CD4-positive, alpha-beta T cell treated with Interleukin-17A for 1 hour (primary cell): ENCODE measurements around the gene AGAP1.

Source experiments
- DNase-seq: peaks from one replicate; pipeline ENCODE4 v3.0.0-alpha.2; 2020

The AGAP1 gene

GRCh38 chr2:235553291-235553690, 59.4 kb downstream of the AGAP1 start:
- no peak for DNase-seq

GRCh38 chr2:235553696-235554100, 59.9 kb downstream of the AGAP1 start:
- no peak for DNase-seq

DNA sequence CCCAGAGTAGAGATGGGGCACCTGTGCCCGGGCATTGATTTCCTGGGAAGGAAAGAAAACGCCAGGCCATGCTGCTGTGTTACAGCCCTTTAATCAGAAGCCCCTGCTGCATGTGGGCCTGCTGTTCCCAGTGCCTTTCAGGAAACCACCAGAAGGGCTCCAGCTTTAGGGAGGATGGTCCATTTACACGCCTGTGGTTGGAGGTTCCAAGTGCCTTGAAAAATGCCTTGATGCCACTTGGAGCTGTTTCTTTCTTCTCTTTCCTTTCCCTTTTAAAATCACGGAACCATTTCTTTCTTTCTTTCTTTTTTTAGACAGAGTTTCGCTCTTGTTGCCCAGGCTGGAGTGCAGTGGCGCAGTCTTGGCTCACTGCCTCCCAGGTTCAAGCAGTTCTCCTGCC, 60.5 kb downstream of the AGAP1 start:
- DNase-seq = no peak

DNA sequence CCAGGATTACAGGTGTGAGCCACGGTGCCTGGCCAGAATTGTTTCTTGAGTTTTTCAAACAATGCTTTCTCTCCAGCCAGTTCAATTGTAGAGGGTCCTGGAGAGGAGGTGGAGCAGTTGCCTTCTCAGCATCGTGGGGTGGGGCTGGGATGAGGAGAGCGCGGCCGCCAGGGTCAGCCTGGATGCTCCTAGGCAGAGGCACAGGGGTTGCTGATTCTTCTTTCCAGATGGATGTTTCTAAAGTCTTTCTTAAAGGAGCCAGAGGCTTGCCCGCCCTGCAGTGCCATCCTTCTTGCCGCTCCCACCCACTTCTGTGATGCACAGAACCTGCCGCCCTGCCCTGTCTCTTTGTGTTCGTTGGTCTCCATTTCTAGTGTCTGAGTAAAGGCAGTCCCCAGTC, 61.1 kb downstream of the AGAP1 start:
- DNase-seq = no peak

- DNase-seq = no peak
Observed at GRCh38 chr2:235555371-235555770, 61.5 kb downstream of the AGAP1 start.

DNA sequence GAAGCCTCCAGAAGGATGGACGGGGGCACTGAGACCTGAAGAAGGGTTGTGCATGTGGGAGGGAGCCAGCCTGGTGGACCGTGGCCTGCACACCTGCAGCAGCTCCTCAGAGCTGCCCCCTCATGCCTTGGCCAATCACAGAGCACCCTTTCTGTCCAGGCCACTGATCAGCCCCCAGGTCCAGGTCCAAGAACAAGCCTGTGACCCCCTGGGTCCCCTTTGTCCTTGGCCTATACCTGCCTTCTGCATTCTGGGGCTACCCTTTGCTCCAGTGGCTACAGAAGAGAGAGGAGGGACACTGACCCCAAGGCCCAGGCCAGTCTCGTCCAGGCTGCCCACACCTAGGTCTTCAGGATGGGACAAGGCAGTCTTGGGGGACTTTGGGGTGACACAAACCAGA, 62.2 kb downstream of the AGAP1 start:
- no peak for DNase-seq

DNA sequence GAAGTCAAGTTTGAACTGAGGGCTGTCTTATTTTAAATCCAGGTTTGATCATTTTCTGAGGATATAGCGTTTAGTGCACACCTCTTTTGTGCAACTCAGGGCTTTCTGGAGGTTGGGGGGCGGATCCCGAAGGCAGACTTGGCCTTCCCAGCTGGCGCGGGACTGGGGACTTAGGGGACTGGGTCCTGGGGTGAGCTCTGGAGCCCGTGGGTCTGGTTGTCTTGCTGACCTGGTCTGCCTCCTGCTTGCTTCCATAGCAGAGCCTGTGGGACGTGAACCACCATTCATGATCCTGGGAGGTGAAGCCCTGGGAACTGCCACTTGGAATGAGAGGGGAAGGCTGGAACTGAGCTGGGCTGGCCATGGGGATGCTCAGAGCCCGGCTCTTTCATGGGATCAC, 63.1 kb downstream of the AGAP1 start:
- no peak for DNase-seq

DNA sequence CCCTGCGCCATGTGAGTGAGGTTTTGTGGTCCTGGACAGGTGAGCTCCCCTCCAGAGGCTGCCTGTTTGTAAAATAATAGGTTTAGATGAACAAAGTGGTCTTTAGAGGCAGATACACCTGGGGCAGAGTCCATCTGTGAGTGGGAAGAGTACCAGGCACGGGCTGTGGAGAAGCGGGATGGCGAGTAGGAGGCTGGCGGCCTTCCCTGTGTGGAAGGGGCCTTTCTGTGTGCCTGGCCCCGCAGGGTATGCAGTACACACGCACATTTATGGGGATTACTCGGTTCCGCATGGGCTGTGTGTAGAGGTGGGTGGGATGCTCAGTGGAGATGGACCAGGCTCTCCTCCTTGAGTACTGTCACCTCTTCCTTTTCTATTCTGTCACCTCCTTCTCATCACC, 64.1 kb downstream of the AGAP1 start:
- DNase-seq = no peak

GRCh38 chr2:235558572-235558971, 64.7 kb downstream of the AGAP1 start:
- DNase-seq = no peak

GRCh38 chr2:235560345-235560744, 66.5 kb downstream of the AGAP1 start:
- no peak for DNase-seq

DNA sequence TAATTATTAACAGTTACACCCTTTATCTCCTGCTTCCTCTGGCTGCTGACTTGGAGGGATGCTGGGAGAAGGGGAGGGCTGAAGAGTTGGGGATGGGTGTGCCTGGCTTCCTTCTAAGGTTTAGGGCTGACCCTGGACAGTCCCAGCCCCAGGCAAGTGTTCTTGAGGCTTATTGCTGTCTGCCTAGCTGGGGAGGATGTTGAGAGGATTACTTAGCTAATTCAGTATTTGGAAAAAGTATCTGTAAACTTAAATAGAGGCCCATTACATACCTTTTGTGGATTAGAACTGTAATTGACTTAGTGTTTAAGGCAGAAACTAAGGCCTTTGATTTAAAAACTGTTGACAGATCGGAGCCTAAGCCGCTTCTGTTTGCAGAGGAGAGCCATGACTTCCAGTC, 67.6 kb downstream of the AGAP1 start:
- DNase-seq = no peak

GRCh38 chr2:235562065-235562747, 68.4 kb downstream of the AGAP1 start:
- no peak for DNase-seq

GRCh38 chr2:235563056-235563910, 69.4 kb downstream of the AGAP1 start:
- DNase-seq = no peak

- no peak for DNase-seq
Observed at GRCh38 chr2:235564066-235564465, 70.2 kb downstream of the AGAP1 start.

GRCh38 chr2:235564884-235565530, 71.2 kb downstream of the AGAP1 start:
- DNase-seq = no peak

GRCh38 chr2:235566415-235566814, 72.6 kb downstream of the AGAP1 start:
- DNase-seq = no peak

- no peak for DNase-seq
Observed at GRCh38 chr2:235566931-235567495, 73.2 kb downstream of the AGAP1 start.

DNA sequence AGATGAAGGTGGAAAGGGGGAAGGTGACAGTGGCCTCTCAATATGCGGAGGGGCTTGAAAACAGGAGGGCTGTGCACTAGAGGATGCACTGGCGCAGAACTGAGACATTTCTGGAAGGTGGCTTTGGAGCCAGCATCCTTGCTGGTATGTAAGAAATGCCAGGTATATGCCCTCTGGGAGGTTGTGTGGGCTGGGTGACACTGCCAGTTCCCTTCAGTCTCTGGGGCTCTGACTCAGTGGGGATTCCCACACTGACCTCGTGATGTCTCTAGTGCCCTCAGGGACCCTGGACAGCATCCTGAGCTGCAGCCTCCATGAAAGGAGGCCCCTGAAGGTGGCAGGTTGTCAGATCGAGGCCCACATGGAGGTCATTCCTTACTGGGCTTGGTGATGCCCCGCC, 74.0 kb downstream of the AGAP1 start:
- DNase-seq = no peak

DNA sequence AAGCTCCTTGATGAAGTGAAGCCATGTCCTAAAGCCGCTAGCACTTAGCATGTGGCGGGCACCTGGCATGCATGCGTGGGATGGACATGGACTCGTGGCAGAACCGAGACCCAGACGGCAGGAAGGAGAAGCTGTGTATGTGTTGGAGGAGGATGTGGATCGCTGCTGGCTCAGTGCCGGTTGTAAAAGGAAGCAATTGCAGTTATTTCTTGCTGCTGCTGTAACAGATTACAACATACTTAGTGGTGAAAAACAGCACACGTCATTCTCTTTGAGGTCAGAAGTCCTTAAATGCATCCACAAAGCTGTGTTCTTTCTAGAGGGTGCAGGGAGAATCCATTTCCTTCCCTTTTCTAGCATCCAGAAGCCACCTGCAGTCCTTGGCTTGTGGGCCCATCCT, 74.6 kb downstream of the AGAP1 start:
- DNase-seq = no peak

GRCh38 chr2:235569837-235570236, 76.0 kb downstream of the AGAP1 start:
- DNase-seq = no peak

DNA sequence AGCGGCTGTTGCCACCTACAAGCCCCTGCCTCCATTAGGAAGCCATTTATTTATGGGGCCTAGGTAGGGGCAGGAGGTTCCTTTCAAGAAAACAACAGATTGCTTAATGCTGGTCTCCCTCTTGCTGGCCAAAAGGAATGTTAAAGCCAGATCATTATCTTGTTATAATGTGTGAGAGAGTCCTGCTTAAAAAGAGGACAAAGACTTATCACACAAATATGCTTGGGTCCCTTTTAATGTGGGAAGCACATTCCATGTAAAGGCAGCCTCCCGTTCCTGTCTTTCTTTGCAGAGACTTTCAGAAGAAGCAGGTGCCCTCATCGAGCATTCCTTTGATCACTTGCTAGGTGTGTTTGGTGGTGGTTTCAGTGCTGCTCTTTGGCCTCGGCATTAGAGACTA, 76.4 kb downstream of the AGAP1 start:
- DNase-seq = no peak

DNA sequence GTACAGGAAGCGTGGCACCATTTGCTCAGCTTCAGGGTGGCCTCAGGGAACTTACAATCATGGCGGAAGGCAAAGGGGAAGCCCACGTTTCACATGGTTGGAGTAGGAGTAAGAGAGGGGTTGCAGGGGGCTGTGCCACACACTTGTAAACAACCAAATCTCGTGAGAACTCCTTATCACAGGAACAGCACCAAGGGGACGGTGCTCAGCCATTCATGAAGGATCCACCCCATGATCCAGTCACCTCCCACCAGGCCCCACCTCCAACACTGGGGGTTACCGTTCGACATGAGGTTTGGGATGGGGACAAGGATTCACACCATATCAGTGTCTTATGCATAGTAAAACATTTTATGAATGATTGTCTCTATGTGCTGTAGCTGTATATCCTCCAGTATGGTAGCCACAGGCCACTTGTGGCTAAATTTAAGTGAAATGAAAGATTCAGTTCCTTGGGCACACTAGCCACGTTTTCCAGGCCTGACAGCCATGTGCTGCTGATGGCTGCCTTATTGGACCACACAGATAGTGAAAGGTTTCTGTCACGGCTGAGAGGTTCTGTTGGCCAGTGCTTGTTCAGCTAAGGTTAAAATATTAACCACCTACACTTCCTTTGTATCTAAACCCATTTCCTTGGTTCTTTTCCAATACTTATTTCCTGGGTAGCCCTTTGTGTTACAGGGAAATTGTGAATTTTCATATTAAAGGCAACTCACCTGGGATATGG, 77.3 kb downstream of the AGAP1 start:
- DNase-seq = no peak

DNA sequence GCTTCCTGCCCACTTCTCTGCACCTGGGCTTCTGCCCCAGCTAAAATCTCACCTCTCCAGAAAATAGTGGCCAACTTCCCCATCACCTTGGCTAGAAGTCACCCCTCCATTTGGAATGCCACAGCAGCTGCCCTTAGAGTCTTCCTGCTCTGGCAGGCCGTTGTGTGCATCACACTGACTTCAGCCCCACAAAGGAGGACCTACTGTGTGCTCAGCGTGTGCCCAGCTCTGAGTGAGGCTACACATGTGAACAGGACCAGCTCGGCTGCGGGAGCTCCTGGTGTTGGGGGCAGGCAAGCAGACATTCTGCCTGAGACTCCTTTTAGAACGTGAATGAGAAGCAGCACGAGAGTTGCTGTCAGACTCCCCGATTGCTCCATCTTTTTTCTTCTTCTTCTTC, 78.7 kb downstream of the AGAP1 start:
- DNase-seq = no peak
